RWPE1 (cell line): ENCODE results near the gene PPP1R9A.

Experiments used
- CTCF ChIA-PET: fragments of 350-600 bp; sonication (Branson Sonifier 250); formaldehyde crosslinking; extraction: SDS; loops from one replicate; lab custom pipeline; 2021; lab: Yijun Ruan, JAX
- POLR2A ChIA-PET: fragments of 400-600 bp; formaldehyde crosslinking; extraction: SDS; loops from one replicate; lab custom pipeline; 2020; ENCODE audit warnings: antibody characterized with exemption; ENCODE audit not compliant: low non-redundant PET; lab: Yijun Ruan, JAX
- DNase-seq: peaks from one replicate; pipeline ENCODE4 v3.0.0; 2012; ENCODE audit warnings: low spot score
- H3K27ac ChIP-seq: fragments of 450-650 bp; 2 replicates; pipeline ENCODE4 v1.5.1; 2017
- TF ChIP-seq, protein P1 (sequence below): fragments of 450-650 bp; conservative IDR thresholded peaks from 2 replicates; pipeline ENCODE4 v1.5.1; 2017; ENCODE audit warnings: low read depth, mild to moderate bottlenecking

Gene PPP1R9A

DNA sequence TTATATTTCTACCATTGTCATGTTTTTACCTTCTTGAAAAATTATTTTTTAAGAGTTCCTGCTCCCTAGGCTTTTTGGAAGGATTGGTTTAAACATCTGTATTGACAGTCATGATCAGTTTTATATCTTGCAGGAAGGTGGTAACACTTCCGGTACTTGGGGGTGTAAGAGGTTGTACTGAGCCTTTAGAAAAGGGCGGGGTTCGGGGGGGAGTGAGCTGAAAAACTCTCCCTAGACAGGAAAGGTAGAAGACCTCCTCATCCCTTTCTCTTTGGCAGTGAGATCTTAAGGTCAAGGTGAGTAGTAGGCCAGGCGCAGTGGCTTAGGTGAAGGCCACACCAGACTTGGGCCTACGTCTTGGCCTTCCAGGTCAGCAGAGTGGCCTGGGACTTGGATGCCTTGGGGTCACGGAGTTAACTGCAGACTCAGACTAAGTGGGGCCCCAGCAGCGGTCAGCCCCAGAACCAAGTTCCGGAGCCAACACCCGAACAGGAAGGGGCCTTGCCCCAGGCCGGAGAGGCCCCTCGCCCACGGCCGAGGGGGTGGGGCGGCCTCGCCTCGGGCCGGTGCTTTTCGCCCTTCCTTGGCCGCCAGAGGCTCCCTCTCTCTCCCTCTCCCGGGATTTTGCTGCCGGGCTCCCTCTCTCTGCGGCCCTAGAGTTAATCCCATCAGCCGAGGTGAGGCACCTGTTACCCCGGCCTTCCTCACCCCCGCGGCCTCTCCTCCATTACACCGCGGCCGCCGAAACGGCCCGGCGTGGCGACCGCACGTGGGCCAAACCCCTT is at the start of gene PPP1R9A:
PPP1R9A (plus strand) TSS at position 569 of the 785 bp plus-strand sequence. CDS start 2,520 bp downstream, outside the sequence.
- TF ChIP-seq, protein P1, sequence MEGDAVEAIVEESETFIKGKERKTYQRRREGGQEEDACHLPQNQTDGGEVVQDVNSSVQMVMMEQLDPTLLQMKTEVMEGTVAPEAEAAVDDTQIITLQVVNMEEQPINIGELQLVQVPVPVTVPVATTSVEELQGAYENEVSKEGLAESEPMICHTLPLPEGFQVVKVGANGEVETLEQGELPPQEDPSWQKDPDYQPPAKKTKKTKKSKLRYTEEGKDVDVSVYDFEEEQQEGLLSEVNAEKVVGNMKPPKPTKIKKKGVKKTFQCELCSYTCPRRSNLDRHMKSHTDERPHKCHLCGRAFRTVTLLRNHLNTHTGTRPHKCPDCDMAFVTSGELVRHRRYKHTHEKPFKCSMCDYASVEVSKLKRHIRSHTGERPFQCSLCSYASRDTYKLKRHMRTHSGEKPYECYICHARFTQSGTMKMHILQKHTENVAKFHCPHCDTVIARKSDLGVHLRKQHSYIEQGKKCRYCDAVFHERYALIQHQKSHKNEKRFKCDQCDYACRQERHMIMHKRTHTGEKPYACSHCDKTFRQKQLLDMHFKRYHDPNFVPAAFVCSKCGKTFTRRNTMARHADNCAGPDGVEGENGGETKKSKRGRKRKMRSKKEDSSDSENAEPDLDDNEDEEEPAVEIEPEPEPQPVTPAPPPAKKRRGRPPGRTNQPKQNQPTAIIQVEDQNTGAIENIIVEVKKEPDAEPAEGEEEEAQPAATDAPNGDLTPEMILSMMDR = no peak
- H3K27ac ChIP-seq = no peak within 1 kb of the TSS
- peak; percentile 18 for DNase-seq
- POLR2A ChIA-PET = no interaction called here
- CTCF ChIA-PET = no interaction called here

DNA sequence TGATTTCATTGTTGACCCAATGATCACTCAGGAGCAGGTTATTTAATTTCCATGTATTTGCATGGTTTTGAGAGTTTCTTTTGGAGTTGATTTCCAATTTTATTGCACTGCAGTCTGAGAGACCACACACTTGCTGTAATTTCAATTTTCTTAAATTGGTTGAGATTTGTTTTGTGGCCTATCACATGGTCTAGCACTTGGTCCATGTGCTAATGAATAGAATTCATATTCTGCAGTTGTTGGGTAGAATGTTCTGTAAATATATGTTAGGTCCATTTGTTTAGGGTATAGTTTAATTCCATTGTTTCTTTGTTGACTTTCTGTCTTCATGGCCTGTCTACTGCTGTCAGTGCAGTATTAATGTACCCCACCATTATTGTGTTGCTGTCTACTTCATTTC is 36.3 kb upstream of the PPP1R9A start:
- CTCF ChIA-PET = no interaction called here
- H3K27ac ChIP-seq = no peak overlapping the region
- TF ChIP-seq, protein P1 = no peak
- DNase-seq = no peak
- POLR2A ChIA-PET = no interaction called here

DNA sequence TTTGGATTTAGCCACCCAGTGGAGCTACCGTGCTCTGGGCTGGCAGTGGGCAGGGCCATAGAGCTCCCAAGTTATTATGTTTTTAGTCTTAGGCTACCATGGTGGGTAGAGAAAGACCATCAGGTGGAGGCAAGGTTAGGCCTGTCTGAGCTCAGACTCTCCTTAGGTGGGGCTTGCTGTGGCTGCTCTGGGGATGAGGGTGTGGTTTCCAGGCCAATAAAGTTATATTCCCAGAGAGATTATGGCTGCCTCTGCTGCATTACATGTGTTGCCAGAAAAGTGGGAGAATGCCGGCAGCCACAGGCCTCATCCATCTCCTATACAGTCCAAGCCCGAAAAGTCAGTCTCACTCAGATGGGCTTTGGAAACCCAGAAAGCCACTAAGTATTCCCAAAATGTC is 34.2 kb upstream of the PPP1R9A start:
- DNase-seq = no peak
- TF ChIP-seq, protein P1 = no peak
- ChIA-PET POLR2A (no interaction called here), CTCF (interaction anchor here (0.6 kb wide), 1 partner anchor 523 kb away, joined by 7 read pairs; no protein-coding TSS in a partner anchor)
- no peak overlapping the region for H3K27ac ChIP-seq

DNA sequence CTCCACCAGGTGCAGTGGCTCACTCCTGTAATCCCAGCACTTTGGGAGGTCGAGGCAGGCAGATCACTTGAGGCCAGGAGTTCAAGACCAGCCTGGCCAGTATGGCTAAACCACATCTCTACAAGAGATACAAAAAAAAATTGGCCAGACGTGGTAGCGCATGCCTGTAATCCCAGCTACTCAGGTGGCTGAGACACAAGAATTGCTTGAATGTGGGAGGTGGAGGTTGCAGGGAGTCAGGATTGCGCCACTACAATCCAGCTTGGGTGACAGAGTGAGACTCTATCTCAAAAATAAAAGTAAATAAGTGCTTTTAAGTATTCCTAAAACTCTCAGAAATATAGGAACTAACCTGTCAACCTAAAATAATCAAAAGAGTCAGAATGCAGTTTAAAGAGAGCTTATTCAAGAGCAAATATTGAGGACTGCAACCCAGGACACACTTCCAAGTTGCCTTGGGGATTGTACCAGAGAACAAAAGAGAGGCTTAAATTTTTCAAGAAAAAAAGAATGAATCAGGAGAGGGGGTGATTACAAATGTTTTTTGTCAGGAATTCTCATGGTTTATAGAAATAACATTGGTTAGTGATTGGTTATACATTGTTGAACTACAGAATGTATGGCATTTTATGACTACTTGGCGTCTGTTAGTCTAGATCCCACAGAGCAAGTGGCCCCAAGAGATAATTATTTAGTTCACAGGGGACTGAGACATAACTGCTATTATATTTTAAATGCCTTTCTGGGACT is 33.2 kb upstream of the PPP1R9A start:
- no peak for DNase-seq
- H3K27ac ChIP-seq = no peak overlapping the region
- CTCF ChIA-PET = no interaction called here
- POLR2A ChIA-PET = no interaction called here
- TF ChIP-seq, protein P1 = no peak

DNA sequence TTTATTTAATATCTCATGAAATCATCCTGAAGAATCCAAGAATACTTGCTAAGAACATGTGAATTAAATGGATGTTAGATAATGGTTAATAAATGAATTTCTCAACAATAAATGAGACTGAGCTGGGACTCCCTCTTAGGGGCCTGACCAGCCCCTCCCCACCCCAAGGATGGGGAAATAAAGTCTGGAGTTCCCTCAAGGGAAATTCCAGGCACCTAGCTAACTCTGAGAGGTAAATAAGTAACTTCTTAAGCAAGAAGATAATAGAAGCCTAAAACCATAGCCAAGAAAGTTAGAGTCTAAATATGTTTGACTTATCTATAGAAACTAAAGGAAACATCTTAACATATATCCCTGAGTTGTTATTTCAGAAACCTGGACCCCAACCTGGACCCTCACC is 32.2 kb upstream of the PPP1R9A start:
- POLR2A ChIA-PET = no interaction called here
- H3K27ac ChIP-seq = no peak overlapping the region
- DNase-seq = no peak

More for the DNA sequence above, 32.2 kb upstream of the PPP1R9A start:
- CTCF ChIA-PET = no interaction called here
- TF ChIP-seq, protein P1 = no peak
